Activated CD4-positive, alpha-beta T cell treated with anti-CD3 and anti-CD28 coated beads, Interleukin-2, Interleukin-4, amounts not matched to agents 100 ng/mL and 50 ng/mL, durations not matched to agents 16 hours and 8 hours (primary cell): Measurements from ENCODE around the gene DGUOK.

Source experiments
- DNase-seq: peaks from one replicate; pipeline ENCODE4 v3.0.0-alpha.2; 2020; ENCODE audit warnings: low spot score

The DGUOK gene

DNA sequence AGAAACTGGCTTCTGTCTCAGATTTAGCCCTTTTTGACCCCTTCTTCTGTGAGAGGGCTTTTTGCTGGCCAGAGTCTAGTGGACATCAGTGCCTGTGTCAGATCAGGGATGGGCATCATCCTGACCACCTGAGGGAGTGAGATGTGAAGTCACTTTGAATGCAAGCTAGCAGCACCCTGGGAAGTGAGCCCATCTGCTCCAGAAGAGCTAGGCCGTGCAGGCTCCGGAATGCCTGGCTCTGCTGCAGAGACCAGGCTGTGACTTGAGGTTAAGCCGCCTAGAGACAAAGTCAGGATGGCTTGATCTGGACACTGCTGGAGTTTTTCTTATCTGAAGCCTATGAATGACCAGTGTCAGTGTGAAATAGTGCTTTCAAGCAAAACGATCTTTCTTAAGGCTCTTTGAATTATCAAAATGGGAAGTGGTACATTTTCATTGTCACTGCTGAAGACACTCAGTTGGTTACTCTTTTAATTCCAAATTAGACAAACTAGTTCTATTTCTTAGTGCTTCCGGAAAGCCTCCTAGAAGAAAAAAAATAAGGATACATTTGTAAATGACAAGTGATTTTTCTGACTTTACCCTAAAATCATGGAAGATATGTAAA lies 20.8 kb downstream of the DGUOK start:
- no peak for DNase-seq

DNA sequence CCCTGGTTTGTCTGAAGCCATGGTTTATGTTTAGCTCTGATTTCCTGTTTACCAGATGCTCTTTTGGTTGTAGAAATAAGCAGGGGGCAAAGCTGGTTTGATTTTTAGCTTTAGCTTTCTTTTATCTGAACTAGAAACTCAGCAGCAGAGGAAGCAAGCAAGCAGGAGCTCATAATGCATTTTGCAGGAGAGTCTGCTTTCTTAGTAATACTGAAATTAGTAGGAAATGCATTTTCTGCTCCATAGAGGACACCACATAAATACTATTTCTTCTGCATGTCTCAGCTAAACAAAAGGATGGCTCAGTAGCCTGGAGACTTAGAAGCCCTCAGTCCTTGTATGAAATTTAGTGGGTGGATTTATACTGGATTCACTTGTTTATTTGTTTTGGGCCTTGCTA lies 23.1 kb downstream of the DGUOK start:
- DNase-seq = peak; percentile 25

DNA sequence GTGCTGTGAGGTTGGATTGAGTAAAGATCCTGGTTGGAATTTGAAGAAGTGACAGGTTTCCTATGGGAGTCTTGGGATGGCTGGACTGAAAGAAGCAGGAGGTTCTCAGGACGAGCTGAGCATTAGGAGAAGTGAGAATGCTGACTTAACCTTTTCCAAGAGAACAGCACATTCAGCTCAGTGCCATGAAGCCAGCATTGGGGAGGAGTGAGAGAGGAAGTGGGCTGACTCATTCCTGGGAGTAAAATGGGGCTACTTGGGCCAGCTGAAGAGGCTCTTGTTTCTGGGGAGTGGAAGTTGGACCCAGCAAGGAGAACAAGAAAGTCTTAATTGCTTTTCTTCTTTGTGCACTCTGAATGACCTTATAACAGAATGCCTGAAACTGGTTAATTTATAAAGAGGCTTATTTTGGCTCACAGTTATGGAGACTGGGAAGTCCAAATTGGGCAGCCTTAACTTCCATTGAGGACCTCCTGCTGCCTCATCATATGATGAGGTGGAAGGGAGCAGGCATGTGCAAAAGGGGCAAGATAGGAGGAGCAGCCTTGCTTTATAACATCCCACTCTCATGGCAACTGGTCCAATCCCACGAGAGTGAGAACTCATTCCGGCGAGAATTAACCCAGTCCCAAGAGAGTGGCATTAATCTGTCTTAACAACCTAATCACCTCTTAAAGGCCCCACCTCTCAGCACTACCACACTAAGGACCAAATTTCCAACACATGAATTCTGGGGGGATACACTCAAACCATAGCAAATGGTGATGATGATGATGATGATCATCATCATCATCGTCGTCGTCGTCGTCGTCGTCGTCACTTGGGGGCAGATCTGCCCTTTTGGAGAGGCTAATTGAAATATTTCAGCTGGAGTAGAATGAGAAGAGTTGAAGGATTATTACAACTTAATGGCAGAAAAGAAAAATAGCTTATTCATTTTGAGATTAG lies 26.1 kb downstream of the DGUOK start:
- DNase-seq = no peak

DNA sequence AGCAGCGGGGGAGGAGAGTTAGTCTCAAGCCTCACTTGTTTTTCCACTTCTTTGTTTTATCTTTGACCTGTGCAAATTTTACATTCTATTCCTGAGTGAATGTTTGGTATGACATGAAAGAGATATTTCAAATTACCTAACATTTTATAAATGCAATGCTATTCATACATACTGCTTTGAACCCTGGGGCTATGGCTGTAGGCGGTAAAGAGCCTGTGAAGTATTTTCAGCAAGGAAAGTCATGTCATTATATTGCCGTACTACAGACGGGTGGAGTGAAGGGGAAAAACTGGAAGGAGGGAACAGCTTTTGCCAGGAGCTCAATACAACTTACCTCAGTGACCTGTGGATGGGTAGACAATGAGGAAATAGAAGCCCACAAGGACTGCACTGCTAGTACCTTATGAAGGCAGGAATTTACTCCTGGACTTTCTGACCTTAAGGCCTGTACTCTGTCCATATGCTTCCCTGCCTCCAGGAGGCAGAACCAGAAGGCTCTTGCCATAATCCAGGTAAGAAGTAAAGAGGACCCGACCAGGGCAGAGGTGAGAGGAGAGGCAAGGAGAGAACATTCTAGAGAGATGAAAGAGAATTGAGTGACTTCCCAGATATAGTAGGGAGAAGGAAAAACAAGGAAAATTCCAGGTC lies 29.7 kb downstream of the DGUOK start:
- no peak for DNase-seq

DNA sequence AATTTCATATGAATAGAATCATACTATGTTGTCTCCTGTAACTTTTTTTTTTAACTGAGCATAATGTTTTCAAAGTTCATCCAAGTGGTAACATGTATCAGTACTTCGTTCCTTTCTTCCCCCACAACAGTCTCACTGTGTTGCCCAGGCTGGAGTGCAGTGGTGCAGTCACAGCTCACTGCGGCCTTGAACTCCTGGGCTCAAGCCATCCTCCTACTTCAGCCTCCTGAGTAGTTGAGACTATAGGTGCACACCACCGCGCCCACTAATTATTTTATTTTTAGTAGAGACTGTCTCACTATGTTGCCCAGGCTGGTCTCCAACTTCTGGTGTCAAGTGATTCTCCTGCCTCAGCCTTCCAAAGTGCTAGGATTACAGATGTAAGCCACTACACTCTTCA lies 34.6 kb downstream of the DGUOK start:
- DNase-seq = no peak

DNA sequence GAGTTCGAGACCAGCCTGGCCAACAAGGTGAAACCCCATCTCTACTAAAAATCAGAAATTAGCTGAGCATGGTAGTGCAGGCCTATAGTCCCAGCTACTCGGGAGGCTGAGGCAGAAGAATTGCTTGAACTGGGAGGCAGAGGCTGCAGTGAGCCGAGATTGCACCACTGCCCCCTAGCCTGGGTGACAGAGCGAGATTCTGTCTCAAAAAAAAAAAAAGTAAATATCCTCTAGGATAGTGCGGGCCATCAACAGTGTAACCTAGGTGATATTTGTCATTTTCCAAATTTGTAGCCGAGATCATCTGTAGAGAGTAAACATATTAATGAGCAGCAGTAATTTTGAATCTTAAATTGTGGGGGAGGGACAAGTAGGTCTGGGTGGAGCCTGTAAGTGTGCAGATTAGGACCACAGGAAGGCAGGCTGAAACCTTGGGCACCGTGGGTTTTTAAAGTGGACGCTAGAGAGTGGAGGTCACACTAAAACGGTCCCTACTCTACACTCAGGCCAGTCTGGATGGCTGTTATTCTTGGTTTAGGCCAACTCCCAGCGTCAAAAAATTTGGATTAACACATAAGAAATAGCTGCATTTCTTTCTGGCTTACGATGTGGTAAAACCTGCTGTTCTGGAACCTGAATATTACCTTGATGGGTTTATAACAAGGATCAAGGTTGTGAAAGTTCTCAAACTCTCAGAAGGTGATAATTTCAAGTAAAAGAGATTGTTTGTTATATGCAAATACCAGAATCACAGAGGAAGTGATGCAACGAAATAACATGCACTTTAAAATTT lies 35.3 kb downstream of the DGUOK start:
- DNase-seq = no peak

DNA sequence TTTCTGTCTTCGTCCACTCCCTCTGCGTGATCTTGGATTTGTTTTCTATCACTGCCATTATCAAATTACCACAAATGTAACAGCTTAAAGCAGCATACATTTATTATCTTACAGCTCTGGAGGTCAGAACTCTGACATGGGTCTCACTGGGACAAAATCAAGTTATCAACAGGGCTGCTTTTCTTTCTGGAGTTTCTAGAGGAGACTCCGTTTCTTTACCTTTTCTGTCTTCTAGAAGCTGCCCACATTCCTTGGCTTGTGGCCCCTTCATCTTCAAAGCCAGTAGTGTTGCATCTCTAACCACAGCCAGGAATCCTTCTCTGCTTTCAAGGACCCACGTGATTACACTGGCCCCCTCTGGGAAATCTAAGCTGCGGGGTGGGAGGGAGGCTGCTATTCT lies 36.1 kb downstream of the DGUOK start:
- DNase-seq = no peak

DNA sequence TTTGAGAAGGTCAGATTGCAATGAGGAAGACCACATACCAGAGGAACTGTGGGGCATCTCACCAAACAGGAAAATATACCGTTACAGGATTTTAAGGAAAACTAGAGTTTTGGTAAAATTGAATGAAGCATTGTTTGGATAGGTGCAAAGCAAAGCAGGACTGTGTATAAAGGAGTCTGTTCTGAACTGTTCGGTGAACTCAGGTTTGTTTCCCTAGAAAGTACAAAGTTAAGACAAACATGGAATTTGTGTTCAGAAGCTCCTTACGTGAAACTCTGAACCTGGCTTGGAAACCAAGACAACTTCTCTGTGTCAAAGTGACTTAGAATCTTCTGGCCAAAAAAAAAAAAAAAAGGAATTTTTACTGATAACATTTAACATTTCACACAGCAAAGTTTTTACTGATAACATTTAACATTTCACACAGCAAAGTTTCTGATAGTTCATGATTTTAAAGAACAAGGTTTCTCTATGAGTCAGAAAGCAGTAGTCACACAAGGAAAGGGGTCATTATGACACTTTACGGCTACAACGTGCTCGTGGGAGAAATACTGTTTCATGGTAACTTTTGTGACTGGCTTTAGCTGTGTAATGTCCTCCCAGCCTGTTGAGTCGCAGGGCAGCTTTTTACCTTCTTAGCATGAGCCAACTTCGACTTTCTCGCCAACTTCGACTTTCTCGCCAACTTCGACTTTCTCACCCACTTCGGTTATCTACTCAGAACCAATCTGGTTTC lies 36.9 kb downstream of the DGUOK start:
- peak; percentile 76 for DNase-seq

DNA sequence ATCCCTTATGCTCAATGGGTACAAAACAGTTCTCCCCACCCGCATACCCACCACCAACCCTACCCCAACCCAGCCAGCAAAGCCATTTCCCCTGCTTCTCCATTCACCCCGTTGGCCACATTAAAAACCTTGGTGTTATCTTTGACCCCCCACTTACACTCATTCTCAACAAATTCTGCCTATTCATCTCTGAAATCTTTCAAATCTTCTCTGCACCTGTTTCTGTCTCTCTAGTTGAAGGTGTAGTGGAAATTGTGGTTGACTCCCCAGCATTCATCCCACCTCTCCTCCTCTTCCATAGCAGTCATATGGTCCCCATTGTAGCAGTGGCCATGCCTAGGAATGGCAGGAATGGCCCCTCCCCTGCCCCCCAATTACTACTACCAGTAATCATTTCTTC lies 37.5 kb downstream of the DGUOK start:
- DNase-seq = no peak

DNA sequence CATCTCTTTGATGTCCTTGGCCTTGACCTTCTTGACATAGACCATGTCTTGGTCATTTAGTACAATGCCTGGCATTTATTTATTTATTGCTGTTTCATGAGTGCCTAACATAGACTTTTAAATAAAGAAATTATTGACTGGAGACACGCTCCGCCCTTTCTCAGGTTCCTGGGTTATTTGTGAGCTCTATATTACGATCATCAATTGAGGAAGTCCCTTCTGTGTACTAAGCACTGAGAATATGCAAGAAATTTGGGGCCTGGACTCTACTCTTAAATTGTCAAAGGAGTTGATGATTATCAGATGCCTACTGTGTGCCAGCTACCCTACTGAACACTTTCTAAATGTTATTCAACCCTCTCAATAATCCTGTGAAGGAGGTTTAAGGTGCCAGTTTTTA lies 38.4 kb downstream of the DGUOK start:
- DNase-seq = no peak

DNA sequence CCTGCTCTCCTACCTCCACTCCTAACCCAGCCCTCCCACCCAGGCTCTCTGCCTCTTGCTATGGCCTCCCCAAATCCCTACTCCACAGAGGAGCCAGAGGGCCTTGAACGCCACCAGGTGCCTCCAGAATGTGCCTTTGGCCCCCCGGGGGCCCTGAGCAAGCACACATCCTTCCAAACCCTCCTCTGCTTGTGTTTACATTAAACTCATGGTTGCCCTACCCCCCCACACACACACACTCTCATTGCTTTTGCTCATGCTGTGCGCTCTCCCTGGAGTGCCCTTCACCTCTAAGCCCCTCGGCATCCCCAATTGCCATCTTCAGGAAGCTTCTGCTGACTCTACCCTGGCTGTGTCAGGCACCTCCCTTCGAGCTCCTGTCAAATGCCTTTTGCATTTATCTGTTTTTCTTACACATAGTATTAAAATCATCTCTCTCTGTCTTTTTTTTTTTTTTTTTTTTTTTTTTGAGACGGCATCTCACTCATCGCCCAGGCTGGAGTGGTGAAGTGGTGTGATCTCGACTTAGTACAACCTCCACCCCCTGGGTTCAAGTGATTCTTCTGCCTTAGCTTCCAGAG lies 41.8 kb downstream of the DGUOK start:
- no peak for DNase-seq

DNA sequence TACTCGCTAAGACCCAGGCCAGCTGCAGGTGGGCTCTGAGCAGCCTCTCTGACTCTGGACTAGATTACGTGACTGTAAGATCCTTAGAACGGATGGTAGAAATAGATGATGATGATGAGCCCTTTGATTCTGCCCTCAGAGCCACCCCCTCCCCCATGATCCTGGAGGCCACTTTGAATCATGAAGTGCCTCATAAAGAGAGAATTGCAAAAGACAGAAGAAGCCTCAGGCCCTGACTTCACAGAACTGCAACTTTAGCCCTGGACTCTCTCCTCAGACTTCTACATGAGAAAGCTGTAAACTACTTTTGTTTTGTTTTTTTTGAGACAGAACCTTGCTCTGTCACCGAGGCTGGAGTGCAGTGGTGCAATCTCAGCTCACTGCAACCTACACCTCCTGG lies 42.7 kb downstream of the DGUOK start:
- no peak for DNase-seq

DNA sequence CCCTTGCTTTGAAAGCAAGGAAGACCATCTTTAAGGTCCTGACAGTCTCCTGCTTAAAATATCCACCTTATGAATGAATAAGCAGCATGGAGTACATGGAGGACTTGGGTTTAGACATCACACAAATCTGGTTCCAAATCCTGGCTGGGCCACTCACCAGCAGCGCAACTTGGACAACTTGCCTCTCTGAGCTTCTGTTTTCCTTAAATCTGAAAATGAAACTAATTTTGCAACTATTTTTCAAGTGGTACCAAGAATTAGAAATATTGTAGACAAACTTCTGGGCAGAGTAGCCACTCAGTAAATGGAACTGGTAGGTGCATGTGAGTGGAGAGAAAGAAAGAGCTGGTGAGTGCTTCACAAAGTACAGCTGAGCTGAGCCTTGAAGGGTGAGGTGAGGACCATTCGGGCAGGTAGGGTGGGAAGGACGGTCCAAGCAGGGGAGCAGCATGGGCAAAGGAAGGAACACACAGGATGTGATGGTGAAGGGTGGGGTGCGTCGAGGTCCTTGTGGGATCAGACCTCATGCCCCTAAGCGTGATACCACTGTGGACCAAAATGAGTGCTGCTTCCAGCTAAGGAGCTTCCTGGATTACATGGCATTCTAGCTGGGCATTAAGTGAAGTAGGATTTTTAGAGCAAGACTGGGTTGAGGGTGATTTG lies 43.6 kb downstream of the DGUOK start:
- no peak for DNase-seq

DNA sequence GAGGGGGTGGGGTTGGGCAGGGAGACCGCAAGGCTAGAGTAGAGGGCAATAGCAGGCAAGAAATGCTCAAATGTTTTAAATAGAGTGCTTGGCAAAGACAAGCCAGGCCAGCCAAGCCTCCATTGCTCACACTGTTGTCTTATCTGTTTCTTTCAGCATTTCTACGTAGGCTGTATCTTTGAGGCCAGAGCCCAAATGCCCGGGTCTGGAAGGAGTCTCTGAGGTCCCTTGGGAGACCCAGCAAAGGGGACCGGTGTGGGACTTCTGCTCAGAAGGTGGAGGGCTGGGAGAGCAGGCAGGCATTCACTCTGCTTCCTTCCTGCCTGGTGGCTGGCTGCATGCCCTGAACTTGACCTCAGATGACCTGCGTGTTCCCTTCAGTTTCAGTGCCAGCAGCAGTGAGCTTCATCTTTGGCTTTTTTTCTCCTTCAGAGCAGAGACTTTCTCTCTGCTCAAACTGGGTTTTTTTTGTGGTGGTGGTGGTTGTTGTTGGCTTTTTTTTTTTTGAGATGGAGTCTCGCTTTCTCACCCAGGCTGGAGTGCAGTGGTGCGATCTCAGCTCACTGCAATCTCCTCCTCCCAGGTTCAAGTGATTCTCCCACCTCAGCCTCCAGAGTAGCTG lies 44.3 kb downstream of the DGUOK start:
- DNase-seq = no peak

DNA sequence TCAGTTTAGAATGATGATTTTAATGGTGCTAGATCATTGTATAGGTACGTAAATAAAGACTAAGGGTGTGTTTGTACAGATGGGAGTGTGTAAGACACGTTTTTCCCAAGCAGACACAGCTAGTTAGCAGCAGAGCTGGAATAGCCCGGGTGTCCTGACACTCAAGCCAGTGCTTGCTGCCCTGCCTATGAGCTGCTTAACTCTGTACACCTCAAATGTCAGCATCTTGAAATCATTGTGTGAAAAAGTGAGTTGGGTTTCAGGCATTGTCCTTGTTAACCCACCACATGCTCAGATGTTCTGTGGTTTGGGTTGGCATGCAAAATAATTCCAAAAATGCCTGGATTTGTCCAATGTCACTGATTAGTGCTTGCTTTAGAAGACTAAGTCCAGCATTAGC lies 45.0 kb downstream of the DGUOK start:
- no peak for DNase-seq

DNA sequence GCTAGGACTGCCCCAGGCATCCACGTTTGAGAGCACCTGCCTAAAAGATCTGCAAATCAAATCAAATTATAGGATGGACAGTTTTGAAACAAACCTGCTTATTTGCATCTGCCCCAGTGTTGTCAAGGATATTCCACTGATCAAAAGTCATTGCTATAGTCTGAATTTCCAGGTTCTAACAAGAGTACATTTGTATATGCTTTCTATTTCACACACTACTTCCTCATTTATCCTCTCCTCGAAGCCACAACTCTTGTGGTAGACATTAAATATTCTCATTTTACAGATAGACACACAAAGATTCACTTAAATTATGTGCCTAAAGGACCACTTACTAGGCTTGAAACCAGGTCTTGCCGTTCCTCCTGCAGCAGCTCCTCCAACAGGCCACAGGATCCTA lies 46.2 kb downstream of the DGUOK start:
- no peak for DNase-seq

DNA sequence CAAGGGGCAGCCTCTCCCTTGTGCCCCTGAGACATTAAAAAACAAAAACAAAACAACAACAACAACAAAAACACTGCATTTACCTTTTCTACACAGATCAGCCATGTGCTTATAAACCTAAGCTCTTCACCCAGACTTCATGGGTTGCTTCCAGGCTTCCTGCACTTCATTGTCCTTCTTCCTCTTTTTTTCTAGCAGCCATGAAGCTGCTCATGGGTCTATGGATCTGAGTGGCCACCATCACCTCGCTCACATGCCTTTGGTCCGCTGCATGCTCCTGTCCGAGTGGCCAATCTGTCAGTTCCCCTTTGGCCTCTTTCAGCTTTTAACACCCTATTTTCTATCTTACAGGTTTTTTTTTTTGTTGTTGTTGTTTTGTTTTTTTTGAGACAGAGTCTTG lies 49.1 kb downstream of the DGUOK start:
- no peak for DNase-seq

DNA sequence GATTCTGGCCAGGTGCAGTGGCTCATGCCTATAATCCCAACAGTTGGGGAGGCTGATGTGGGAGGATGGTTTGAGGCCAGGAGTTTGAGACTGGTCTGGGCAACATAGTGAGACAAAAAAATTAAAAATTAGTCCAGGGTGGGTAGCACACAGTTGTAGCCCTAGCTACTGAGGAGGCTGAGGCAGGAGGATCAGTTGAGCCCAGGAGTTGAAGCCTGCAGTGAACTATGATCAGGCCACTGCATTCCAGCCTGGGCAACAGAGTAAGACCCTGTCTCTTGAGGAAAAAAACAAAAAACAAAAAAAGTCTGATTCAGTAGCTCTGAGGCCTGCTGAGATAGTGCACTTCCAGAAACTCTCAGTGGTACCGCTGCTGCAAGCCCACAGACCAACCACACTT lies 50.1 kb downstream of the DGUOK start:
- DNase-seq = no peak

DNA sequence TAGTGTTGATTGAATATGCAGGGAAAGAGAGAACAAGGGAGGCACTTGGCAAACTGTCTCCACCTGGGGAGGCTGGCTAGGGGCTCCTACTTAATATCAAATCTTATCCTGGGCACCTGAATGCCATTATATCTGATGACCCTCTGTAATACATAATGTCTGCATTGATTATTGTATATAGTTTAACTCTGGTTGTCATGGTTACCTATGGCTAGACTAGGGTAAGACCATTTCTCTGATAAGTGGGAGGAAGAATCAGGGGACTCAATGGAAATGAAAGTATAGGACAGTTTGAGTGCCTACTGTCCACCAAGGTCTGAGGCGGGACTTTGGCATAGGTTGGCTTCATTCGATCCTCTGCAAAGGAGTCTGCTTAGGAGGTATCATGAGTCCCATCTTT lies 50.8 kb downstream of the DGUOK start:
- no peak for DNase-seq

DNA sequence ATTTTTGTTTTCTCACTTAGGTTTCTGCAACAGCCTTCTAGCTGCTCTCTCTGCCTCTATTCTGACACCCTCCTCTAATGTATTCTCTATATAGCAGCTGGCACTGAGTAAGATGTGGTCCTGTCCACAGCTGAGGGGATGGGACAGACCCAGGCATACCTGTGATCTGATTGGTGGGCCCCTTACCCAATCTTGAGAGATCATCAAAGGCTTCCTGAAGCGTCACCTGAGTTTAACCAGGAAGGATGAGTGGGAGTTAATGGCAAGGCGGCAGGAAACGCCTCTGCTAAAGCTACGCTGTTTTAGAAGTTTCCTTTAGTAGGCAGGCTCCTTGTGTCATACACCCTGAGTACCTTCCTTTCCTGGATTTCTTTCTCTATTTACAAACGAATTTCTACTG lies 52.3 kb downstream of the DGUOK start:
- DNase-seq = peak; percentile 72
